Fibroblast of mammary gland (primary cell): ENCODE data around the gene HERC2.
A peak's percentile ranks its signal among the peaks of the same experiment; 100 is the strongest.

Experiments used
- DNase-seq: peaks from one replicate; pipeline ENCODE4 v3.0.0-alpha.2; 2010; ENCODE audit warnings: low read depth
- H3K4me3 ChIP-seq: 2 replicates; pipeline ENCODE4 v1.5.1; 2011; ENCODE audit warnings: low read depth, mild to moderate bottlenecking, low read length, moderate library complexity; ENCODE audit not compliant: control insufficient read depth
- TF ChIP-seq, protein P1 (sequence below): conservative IDR thresholded peaks from 2 replicates; pipeline ENCODE4 v1.5.1; 2011; ENCODE audit warnings: low read depth, low read length, inconsistent platforms; ENCODE audit not compliant: control insufficient read depth, insufficient read depth

The HERC2 gene

DNA sequence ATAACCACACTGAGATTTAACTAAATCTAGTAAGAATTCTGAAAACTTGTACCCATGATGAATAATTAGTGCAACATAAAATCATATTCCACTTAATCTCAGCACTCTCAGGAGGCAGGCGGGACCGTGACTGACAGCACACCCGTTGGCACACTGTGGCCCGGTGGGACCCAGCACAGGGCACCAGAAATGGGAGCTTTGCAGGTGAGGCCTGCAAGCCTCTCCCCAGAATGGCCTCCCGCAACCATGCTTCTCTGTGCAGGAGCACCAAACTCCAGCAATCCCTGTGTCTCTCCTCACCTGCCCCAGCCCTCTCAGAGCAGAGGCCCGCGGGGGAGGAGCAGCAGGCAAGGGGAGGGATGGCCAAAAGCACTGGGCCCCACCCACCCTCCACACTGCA is 191.3 kb downstream of the HERC2 start:
- no peak overlapping the region for H3K4me3 ChIP-seq
- TF ChIP-seq, protein P1, sequence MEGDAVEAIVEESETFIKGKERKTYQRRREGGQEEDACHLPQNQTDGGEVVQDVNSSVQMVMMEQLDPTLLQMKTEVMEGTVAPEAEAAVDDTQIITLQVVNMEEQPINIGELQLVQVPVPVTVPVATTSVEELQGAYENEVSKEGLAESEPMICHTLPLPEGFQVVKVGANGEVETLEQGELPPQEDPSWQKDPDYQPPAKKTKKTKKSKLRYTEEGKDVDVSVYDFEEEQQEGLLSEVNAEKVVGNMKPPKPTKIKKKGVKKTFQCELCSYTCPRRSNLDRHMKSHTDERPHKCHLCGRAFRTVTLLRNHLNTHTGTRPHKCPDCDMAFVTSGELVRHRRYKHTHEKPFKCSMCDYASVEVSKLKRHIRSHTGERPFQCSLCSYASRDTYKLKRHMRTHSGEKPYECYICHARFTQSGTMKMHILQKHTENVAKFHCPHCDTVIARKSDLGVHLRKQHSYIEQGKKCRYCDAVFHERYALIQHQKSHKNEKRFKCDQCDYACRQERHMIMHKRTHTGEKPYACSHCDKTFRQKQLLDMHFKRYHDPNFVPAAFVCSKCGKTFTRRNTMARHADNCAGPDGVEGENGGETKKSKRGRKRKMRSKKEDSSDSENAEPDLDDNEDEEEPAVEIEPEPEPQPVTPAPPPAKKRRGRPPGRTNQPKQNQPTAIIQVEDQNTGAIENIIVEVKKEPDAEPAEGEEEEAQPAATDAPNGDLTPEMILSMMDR: no peak
- DNase-seq: no peak

DNA sequence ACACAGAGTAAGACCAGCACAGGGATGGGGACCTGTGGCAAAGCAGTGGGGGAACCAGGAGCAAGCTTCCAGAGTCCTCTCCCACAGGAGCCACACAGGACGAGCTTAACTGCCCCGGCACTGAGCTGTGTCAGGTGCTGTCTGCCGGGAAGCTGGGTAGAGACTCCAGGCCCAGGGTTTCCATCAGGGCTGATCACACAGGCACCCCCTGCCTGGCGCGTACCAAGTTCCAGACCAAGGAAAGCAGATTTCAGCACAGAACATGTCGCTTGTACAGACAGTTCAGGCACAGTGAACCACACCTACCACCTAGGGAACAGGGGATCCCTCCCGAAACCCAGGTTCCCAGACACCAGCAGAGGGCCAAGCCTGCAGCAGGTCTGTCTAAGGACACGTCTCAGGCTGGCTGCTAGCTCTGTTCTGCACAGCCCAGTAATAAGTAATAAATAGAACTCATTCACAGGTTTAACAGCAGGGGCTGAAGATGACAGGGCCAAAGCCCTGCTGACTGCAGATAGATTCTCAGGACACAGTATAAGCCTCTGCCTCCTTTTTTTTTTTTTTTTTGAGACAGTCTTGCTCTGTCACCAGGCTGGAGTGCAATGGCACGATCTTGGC is 192.6 kb downstream of the HERC2 start:
- no peak overlapping the region for H3K4me3 ChIP-seq
- no peak for DNase-seq
- TF ChIP-seq, protein P1: no peak

DNA sequence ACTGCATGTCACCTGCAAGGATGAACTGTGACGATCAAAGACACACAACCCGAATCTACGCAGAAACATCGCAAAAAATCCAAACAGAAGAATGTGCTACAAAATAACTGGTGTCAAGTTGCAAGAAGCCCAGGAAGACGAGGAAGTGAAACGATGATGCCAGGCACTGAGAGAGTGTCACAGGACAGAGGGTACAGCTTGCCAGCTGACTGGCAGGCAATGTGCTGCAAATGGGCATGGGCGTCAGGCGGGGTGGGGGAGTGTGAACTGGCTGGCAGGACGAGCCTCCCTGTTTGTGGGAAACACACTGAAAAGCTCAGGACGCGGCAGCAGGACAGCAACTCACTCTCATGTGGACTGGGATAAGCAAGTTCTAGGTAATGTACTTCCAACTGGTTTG is 193.9 kb downstream of the HERC2 start:
- DNase-seq: no peak
- TF ChIP-seq, protein P1: no peak
- H3K4me3 ChIP-seq: no peak overlapping the region

DNA sequence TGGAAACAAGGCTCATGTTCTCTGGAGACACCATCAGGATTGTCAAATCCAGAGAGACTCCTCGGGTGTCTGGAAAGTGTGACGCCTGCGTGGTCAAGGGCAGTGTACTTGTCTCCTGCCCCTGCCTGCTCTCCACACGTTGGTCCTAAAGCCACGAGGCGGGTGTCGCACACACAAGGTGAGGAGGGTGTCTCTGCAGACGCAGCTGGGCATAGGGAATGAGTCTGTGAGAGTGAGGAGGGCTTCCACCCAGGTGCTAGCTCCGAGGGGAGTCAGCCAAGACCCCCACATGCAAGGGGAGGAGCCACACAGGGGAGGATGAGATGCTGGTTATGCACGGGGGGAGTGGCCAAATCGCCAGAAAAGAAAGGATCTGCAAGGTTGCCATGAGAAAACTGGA is 194.9 kb downstream of the HERC2 start:
- no peak for DNase-seq
- no peak overlapping the region for H3K4me3 ChIP-seq
- TF ChIP-seq, protein P1: no peak

DNA sequence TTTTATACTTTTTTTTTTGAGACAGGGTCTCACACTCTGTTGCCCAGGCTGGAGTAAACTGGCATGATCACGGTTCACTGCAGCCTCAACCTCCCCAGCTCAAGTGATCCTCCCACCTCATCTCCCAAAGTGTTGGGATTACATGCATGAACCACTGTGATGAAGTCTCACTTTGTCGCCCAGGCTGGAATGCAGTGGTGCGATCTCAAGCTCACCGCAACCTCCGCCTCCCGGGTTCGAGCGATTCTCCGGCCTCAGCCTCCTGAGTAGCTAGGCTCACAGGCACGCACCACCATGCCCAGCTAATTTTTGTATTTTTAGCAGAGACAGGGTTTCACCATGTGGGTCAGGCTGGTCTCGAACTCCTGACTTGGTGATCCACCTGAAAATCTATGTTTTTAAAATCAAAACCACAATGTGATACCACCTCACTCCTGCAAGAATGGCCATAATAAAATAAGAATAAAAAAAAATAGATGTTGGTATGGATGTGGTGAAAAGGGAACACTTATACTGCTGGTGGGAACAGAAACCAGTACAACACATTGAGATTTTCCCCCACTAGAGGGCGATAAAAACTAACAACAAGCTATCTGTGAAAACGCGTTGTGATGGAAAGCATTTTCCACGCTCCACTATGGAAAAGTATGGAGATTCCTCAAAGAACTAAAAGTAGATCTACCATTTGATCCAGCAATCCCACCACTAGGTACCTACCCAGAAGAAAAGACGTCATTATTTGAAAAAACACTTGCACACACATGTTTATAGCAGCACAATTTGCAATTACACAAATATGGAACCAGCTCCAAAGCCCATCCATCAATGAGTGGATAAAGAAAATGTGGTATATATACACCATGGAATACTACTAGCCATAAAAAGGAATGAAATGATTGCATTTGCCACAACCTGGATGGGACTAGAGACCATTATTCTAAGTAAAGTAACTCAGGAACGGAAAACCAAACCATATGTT is 196.0 kb downstream of the HERC2 start:
- DNase-seq: peak; percentile 68
- TF ChIP-seq, protein P1: peak; percentile 61
- no peak overlapping the region for H3K4me3 ChIP-seq

DNA sequence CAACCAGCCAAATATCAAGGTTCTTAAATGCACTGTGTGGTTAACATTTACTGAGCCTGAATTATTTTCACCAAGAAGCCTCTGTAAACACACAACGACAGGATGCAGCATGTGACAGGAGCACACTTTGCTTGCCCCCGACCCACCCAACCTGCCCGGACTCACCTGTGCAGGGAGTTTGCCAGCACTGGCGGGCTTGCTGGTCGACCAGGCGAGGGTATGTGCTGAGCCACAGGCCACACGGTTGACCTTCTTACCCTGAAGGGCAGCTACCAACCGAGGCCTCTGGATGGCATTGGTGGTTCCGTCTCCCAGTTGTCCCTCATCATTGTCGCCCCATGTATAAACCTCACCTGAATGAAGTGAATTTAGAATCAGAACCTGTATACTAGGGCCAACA is 197.1 kb downstream of the HERC2 start:
- DNase-seq: no peak
- TF ChIP-seq, protein P1: no peak
- no peak overlapping the region for H3K4me3 ChIP-seq
